HEK293T (cell line): Measurements from ENCODE around the gene PRKCH.

ENCODE experiments used
- CTCF ChIA-PET: fragments of 350-600 bp; formaldehyde crosslinking; extraction: SDS; loops from one replicate; lab custom pipeline; 2021; ENCODE audit warnings: antibody characterized with exemption, inconsistent platforms; lab: Yijun Ruan, JAX
- POLR2A ChIA-PET: fragments of 350-600 bp; formaldehyde crosslinking; extraction: SDS; loops from one replicate; lab custom pipeline; 2020; ENCODE audit warnings: antibody characterized with exemption, inconsistent platforms; lab: Yijun Ruan, JAX
- DNase-seq: peaks from one replicate; pipeline ENCODE4 v3.0.0; 2012; ENCODE audit warnings: mixed read lengths; ENCODE audit errors: extremely low spot score
- ARNT ChIP-seq: fragments of 450-650 bp; IDR thresholded peaks from 2 replicates; pipeline ENCODE4 v1.6.1; 2017; ENCODE audit warnings: mild to moderate bottlenecking
- BHLHE40 ChIP-seq: fragments of 450-650 bp; IDR thresholded peaks from 2 replicates; pipeline ENCODE4 v1.6.1; 2016; ENCODE audit warnings: mild to moderate bottlenecking, moderate library complexity, borderline replicate concordance
- CTBP1 ChIP-seq: fragments of 450-650 bp; IDR thresholded peaks from 2 replicates; pipeline ENCODE4 v1.6.1; 2016; ENCODE audit warnings: borderline replicate concordance
- ELF4 ChIP-seq: fragments of 450-650 bp; IDR thresholded peaks from 2 replicates; pipeline ENCODE4 v1.6.1; 2017; ENCODE audit warnings: antibody characterized with exemption
- FOXA1 ChIP-seq: fragments of 450-650 bp; IDR thresholded peaks from 2 replicates; pipeline ENCODE4 v1.6.1; 2016; ENCODE audit warnings: mild to moderate bottlenecking
- FOXK2 ChIP-seq: fragments of 450-650 bp; IDR thresholded peaks from 2 replicates; pipeline ENCODE4 v1.6.1; 2016; ENCODE audit warnings: mild to moderate bottlenecking
- FOXM1 ChIP-seq: fragments of 450-650 bp; IDR thresholded peaks from 2 replicates; pipeline ENCODE4 v1.6.1; 2017; ENCODE audit warnings: mild to moderate bottlenecking, borderline replicate concordance
- HDGF ChIP-seq: fragments of 450-650 bp; IDR thresholded peaks from 2 replicates; pipeline ENCODE4 v1.6.1; 2017; ENCODE audit warnings: antibody characterized with exemption, borderline replicate concordance
- L3MBTL2 ChIP-seq: fragments of 450-650 bp; conservative IDR thresholded peaks from 2 replicates; pipeline ENCODE4 v1.6.1; 2016; ENCODE audit warnings: mild to moderate bottlenecking
- LEF1 ChIP-seq: fragments of 450-650 bp; IDR thresholded peaks from 2 replicates; pipeline ENCODE4 v1.6.1; 2017; ENCODE audit warnings: mild to moderate bottlenecking, borderline replicate concordance
- NFRKB ChIP-seq: fragments of 450-650 bp; IDR thresholded peaks from 2 replicates; pipeline ENCODE4 v1.6.1; 2016; ENCODE audit warnings: mild to moderate bottlenecking, moderate library complexity
- SP1 ChIP-seq: fragments of 450-650 bp; IDR thresholded peaks from 2 replicates; pipeline ENCODE4 v1.6.1; 2017
- SUZ12 ChIP-seq: fragments of 450-650 bp; IDR thresholded peaks from 2 replicates; pipeline ENCODE4 v1.6.1; 2016; ENCODE audit warnings: mild to moderate bottlenecking
- TARDBP ChIP-seq: fragments of 450-650 bp; IDR thresholded peaks from 2 replicates; pipeline ENCODE4 v1.6.1; 2016
- ZNF384 ChIP-seq: fragments of 450-650 bp; IDR thresholded peaks from 2 replicates; pipeline ENCODE4 v1.6.1; 2016
- TF ChIP-seq, protein P1 (sequence below): fragments of 450-650 bp; IDR thresholded peaks from 2 replicates; pipeline ENCODE4 v1.6.1; 2016

Gene PRKCH

DNA sequence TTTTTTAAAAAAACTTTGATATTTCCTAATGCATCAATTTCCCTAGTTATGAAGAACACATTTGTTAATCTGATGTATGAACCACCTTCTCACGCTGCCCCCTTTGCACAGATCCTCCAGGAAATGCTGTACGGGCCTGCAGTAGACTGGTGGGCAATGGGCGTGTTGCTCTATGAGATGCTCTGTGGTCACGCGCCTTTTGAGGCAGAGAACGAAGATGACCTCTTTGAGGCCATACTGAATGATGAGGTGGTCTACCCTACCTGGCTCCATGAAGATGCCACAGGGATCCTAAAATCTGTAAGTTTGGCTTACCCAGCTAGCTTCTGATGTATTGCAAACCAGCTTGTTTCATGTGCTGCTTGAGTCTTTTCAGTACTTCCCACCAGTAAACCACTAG is 208.9 kb downstream of the PRKCH start:
- no peak for DNase-seq
- POLR2A ChIA-PET: no interaction called here
- CTCF ChIA-PET: no interaction called here
- no peak for TF ChIP-seq L3MBTL2
- no peak for TF ChIP-seq BHLHE40
- no peak for TF ChIP-seq ARNT
- no peak for TF ChIP-seq FOXK2
- TF ChIP-seq TARDBP: no peak
- no peak for TF ChIP-seq LEF1
- TF ChIP-seq NFRKB: no peak
- no peak for TF ChIP-seq CTBP1
- no peak for TF ChIP-seq FOXM1
- TF ChIP-seq ELF4: no peak
- no peak for TF ChIP-seq SP1
- TF ChIP-seq, protein P1, sequence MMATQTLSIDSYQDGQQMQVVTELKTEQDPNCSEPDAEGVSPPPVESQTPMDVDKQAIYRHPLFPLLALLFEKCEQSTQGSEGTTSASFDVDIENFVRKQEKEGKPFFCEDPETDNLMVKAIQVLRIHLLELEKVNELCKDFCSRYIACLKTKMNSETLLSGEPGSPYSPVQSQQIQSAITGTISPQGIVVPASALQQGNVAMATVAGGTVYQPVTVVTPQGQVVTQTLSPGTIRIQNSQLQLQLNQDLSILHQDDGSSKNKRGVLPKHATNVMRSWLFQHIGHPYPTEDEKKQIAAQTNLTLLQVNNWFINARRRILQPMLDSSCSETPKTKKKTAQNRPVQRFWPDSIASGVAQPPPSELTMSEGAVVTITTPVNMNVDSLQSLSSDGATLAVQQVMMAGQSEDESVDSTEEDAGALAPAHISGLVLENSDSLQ: no peak
- TF ChIP-seq ZNF384: no peak
- no peak for TF ChIP-seq HDGF
- no peak for TF ChIP-seq FOXA1
- no peak for TF ChIP-seq SUZ12

DNA sequence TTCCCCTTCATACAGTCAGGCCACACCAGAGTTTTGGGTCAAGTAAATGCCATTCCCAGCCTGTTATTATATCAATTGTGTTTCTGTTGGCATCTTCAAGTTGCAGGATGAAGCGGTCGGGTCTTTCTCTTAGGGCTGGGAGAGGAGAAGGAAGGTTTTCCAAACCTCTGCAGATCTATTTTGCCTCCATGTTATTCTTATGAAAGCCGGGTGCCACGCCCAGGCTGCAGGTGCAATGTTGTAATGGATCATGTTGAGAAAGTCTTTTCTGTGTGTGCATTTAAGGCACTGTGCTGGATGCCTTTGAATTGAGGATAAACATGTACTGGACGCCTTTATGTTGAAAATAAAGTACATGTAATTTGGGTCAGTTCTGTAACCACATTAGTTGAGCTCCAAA is 209.5 kb downstream of the PRKCH start:
- CTCF ChIA-PET: no interaction called here
- POLR2A ChIA-PET: no interaction called here
- DNase-seq: no peak
- TF ChIP-seq FOXA1 (no peak), FOXM1 (no peak), SP1 (no peak), ELF4 (no peak), ZNF384 (no peak), BHLHE40 (no peak)

GRCh38 chr14:61531465-61532122 is 210.2 kb downstream of the PRKCH start:
- POLR2A ChIA-PET: no interaction called here
- CTCF ChIA-PET: interaction anchor here (1.2 kb wide), 1 partner anchor 13 kb away, joined by 3 read pairs; no protein-coding TSS in a partner anchor
- TF ChIP-seq L3MBTL2 (no peak), HDGF (no peak), SP1 (no peak), ARNT (no peak), FOXA1 (no peak), ELF4 (no peak), TARDBP (no peak), ZNF384 (no peak), FOXK2 (no peak), LEF1 (no peak), BHLHE40 (no peak), SUZ12 (no peak), CTBP1 (no peak), FOXM1 (no peak), NFRKB (no peak)
- TF ChIP-seq, protein P1: no peak
- DNase-seq: no peak

- ChIA-PET CTCF (interaction anchor here (1.2 kb wide), 1 partner anchor 12 kb away, joined by 3 read pairs; no protein-coding TSS in a partner anchor), POLR2A (no interaction called here)
- no peak for TF ChIP-seq SP1
- TF ChIP-seq, protein P1: no peak
- no peak for TF ChIP-seq FOXK2
- TF ChIP-seq L3MBTL2: no peak
- TF ChIP-seq SUZ12: no peak
- TF ChIP-seq FOXA1: no peak
- no peak for TF ChIP-seq LEF1
- no peak for TF ChIP-seq CTBP1
- no peak for TF ChIP-seq HDGF
- no peak for TF ChIP-seq TARDBP
- TF ChIP-seq ZNF384: no peak
- TF ChIP-seq ELF4: no peak
- TF ChIP-seq BHLHE40: no peak
- no peak for TF ChIP-seq NFRKB
- no peak for TF ChIP-seq ARNT
- TF ChIP-seq FOXM1: no peak
- DNase-seq: no peak
Measured at GRCh38 chr14:61532123-61532505, 210.7 kb downstream of the PRKCH start.

DNA sequence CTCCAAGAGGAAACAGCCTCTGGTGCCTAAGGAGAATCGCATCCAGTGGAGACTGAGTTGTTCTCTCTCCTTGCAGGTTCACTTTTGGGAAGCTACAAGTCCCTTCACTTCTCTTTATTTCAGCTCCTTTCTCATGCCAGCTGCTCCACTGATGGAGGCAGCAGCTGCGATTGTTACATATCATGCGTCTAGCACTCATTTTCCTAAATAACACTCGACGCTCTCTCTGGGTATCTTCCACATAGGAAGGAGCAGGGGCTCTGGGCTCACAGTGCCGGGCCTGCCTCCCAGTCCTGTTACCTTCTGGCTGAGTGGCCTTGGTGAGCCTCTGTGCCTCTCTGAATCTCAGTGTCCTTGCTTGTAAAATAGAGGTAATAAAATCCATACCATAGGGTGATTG is 211.4 kb downstream of the PRKCH start:
- TF ChIP-seq FOXK2: no peak
- no peak for TF ChIP-seq LEF1
- CTCF ChIA-PET: no interaction called here
- POLR2A ChIA-PET: no interaction called here
- no peak for DNase-seq

DNA sequence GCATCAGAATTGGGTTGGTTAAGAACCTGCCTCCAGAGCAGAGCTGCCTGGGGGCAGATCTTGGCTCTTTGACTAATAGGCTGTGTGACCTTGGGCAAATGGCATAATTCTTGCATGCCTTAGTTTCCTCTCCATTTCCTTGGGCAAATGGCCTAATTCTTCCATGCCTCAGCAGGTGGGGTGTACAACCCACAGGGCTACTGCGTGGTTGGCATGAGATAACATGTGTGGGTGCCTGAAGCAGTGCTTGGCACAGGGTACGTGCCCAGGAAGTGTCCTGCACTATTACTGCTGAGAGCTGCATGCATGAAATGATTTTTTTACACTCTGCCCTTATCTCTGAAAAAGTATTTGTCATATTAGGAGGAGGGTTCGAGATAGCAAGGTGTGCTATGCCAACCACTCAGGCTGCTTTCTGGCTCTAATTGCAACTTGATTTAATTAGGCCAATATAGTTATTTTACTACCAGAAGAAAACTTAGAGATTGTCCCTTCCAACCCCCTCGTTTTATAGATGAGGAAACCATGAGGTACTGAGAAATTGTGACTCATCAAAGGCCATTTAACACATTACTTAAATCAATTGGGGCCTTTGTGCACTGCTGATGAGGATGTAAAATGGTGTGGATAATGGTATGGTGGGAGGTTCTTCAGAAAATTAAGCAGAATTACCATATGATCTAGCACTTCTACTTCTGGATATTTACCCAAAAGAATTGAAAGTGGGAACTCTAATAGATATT is 212.3 kb downstream of the PRKCH start:
- ChIA-PET POLR2A (no interaction called here), CTCF (interaction anchor here (0.7 kb wide), 1 partner anchor 182 kb away, joined by 4 read pairs; no protein-coding TSS in a partner anchor)
- DNase-seq: no peak

More for the DNA sequence above, 212.3 kb downstream of the PRKCH start:
- TF ChIP-seq NFRKB: no peak
- no peak for TF ChIP-seq FOXM1
- no peak for TF ChIP-seq BHLHE40
- no peak for TF ChIP-seq ELF4
- TF ChIP-seq FOXA1: no peak
- TF ChIP-seq FOXK2: no peak
- no peak for TF ChIP-seq CTBP1
- TF ChIP-seq SP1: no peak
- TF ChIP-seq LEF1: no peak
- TF ChIP-seq HDGF: no peak
- no peak for TF ChIP-seq L3MBTL2
- TF ChIP-seq ARNT: no peak
- TF ChIP-seq TARDBP: no peak
